Measurements from ENCODE around the gene FAM222A.

Gene FAM222A

GRCh38 chr12:109708939-109709338, 4.7 kb upstream of the FAM222A start:
- intact Hi-C loops (cut with DNase I), result no loop called here
- no peak for DNase-seq

GRCh38 chr12:109709401-109709991, 4.1 kb upstream of the FAM222A start:
- DNase-seq, result peak in 23 of 42 donors; percentile 39 to 78 (median 63)
- intact Hi-C loops (cut with DNase I), result no loop called here

- intact Hi-C loops (cut with DNase I), result loop anchor here (10.0 kb wide), 1 partner anchor 115 kb away; no protein-coding TSS in a partner anchor
- no peak for DNase-seq
Observed at GRCh38 chr12:109710205-109710746, 3.3 kb upstream of the FAM222A start.

GRCh38 chr12:109710747-109711595, 2.7 kb upstream of the FAM222A start:
- intact Hi-C loops (cut with DNase I), result loop anchor here (10.0 kb wide), 1 partner anchor 116 kb away; no protein-coding TSS in a partner anchor
- no peak for DNase-seq

GRCh38 chr12:109711596-109712461, 1.8 kb upstream of the FAM222A start:
- intact Hi-C loops (cut with DNase I), result loop anchor here (10.0 kb wide), 1 partner anchor 117 kb away; no protein-coding TSS in a partner anchor
- peak in 16 of 42 donors; percentile 38 to 81 (median 66) for DNase-seq

- DNase-seq, result peak in 27 of 42 donors; percentile 40 to 82 (median 63)
- intact Hi-C loops (cut with DNase I), result loop anchor here (10.0 kb wide), 1 partner anchor 120 kb away; no protein-coding TSS in a partner anchor
Observed at GRCh38 chr12:109714141-109714912, 702 bp downstream of the FAM222A start.

- intact Hi-C loops (cut with DNase I), result loop anchor here (10.0 kb wide), 1 partner anchor 120 kb away; no protein-coding TSS in a partner anchor
- DNase-seq, result peak in 1 of 42 donors; percentile 30
Observed at GRCh38 chr12:109714913-109715244, 1.3 kb downstream of the FAM222A start.

GRCh38 chr12:109715310-109716091, 1.9 kb downstream of the FAM222A start:
- intact Hi-C loops (cut with DNase I), result loop anchor here (10.0 kb wide), 1 partner anchor 121 kb away; no protein-coding TSS in a partner anchor
- peak in 16 of 42 donors; percentile 32 to 78 (median 57) for DNase-seq

GRCh38 chr12:109716092-109716479, 2.5 kb downstream of the FAM222A start:
- peak in 14 of 42 donors; percentile 28 to 78 (median 55) for DNase-seq
- intact Hi-C loops (cut with DNase I), result loop anchor here (10.0 kb wide), 1 partner anchor 121 kb away; no protein-coding TSS in a partner anchor

GRCh38 chr12:109716512-109717389, 3.1 kb downstream of the FAM222A start:
- intact Hi-C loops (cut with DNase I), result loop anchor here (10.0 kb wide), 1 partner anchor 122 kb away; no protein-coding TSS in a partner anchor
- DNase-seq, result peak in 39 of 42 donors; percentile 37 to 88 (median 68)

- DNase-seq, result peak in 1 of 42 donors; percentile 21
- intact Hi-C loops (cut with DNase I), result loop anchor here (2.0 to 10.0 kb wide), 2 partner anchors 51 to 123 kb away; no protein-coding TSS in a partner anchor
Observed at GRCh38 chr12:109717390-109718357, 4.0 kb downstream of the FAM222A start.

- intact Hi-C loops (cut with DNase I), result loop anchor here (2.0 to 10.0 kb wide), 2 partner anchors 50 to 124 kb away; no protein-coding TSS in a partner anchor
- DNase-seq, result peak in 41 of 42 donors; percentile 43 to 85 (median 73)
Observed at GRCh38 chr12:109718390-109718789, 4.8 kb downstream of the FAM222A start.

- intact Hi-C loops (cut with DNase I), result loop anchor here (2.0 to 10.0 kb wide), 4 partner anchors 49 to 155 kb away; no protein-coding TSS in a partner anchor
- peak in 8 of 42 donors; percentile 33 to 55 (median 46) for DNase-seq
Observed at GRCh38 chr12:109719123-109720022, 5.7 kb downstream of the FAM222A start.

Measured in head of caudate nucleus (tissue), 42 donors.